ENCODE results near the gene STX17.

DNA sequence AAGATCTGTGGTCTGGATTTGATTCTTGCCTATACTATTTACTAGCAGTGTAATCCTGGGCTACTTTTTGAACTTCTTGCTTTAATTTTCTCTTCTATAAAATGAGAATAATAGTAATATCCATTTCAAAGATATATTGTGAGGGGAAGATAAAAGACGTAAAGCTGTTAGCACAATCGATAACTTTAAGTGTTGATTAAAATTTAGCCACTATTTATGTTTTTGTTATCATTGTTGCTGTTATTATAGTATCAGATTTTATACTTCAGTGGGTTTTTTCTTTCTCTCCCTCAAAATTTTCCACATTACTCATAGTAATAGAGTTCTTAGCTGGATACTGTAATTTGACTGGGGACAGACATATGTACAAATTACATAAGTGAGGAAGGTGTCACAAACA, 42.0 kb downstream of the STX17 start:
- TF ChIP-seq, protein P1, sequence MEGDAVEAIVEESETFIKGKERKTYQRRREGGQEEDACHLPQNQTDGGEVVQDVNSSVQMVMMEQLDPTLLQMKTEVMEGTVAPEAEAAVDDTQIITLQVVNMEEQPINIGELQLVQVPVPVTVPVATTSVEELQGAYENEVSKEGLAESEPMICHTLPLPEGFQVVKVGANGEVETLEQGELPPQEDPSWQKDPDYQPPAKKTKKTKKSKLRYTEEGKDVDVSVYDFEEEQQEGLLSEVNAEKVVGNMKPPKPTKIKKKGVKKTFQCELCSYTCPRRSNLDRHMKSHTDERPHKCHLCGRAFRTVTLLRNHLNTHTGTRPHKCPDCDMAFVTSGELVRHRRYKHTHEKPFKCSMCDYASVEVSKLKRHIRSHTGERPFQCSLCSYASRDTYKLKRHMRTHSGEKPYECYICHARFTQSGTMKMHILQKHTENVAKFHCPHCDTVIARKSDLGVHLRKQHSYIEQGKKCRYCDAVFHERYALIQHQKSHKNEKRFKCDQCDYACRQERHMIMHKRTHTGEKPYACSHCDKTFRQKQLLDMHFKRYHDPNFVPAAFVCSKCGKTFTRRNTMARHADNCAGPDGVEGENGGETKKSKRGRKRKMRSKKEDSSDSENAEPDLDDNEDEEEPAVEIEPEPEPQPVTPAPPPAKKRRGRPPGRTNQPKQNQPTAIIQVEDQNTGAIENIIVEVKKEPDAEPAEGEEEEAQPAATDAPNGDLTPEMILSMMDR (IDR thresholded peaks at IDR 0.05; ENCODE audit: low read depth, low read length) = no peak
- TF ChIP-seq EZH2phosphoT487 (IDR thresholded peaks at IDR 0.05; ENCODE audit: low read depth) = no peak
